GM12878 (cell line): ENCODE data around the gene OR5AU1. TPM values are rescaled to one million over a fixed set of nuclear protein-coding genes. Genes with fewer than 3 reads are reported as not detected.

Experiments used
- ATAC-seq: fragments of 200-7000 bp; cut with Tn5 transposase; 3 replicates; pipeline ENCODE4 v1.9.1; 2020; ENCODE audit warnings: mild to moderate bottlenecking, moderate library complexity
- BruUV-seq: library from RNA; stranded (reverse); fragments of 400-500 nt; replicated peaks from 2 replicates; lab custom pipeline; 2021; lab: Mats Ljungman, UMichigan
- CTCF ChIA-PET: fragments of 300-600 bp; sonication (Branson Sonifier 250); formaldehyde crosslinking; extraction: SDS; loops from one replicate; lab custom pipeline; 2021; ENCODE audit warnings: inconsistent platforms; lab: Yijun Ruan, JAX
- POLR2A ChIA-PET: fragments of 350-600 bp; formaldehyde crosslinking; extraction: SDS; loops from one replicate; lab custom pipeline; 2021; ENCODE audit warnings: inconsistent platforms; lab: Charles Lee
- RAD21 ChIA-PET: fragments of 300-600 bp; sonication (Branson Sonifier 250); formaldehyde crosslinking; loops from one replicate; lab custom pipeline; 2023; ENCODE audit warnings: antibody characterized with exemption; ENCODE audit not compliant: unreplicated experiment; lab: Charles Lee
- SMC1A ChIA-PET: fragments of 300-600 bp; sonication (Branson Sonifier 250); formaldehyde crosslinking; loops from one replicate; lab custom pipeline; 2023; ENCODE audit not compliant: unreplicated experiment, uncharacterized antibody; lab: Charles Lee
- DNase-seq: peaks from one replicate; pipeline ENCODE4 v3.0.0-alpha.2; 2011; ENCODE audit warnings: low read depth, low spot score
- FAIRE-seq: peaks from 3 replicates; lab custom pipeline; 2011; peaks lifted over from hg19 to GRCh38; lab: Jason Lieb, UNC
- H2AFZ ChIP-seq: 2 replicates; pipeline ENCODE4 v1.6.0; 2011; ENCODE audit warnings: low read depth, low read length, control low read depth; ENCODE audit not compliant: control insufficient read depth
- H3K27ac ChIP-seq: 2 replicates; pipeline ENCODE4 v1.5.1; 2011; ENCODE audit warnings: control low read depth; ENCODE audit not compliant: control insufficient read depth, insufficient read depth
- H3K27me3 ChIP-seq, 2 experiments: replicated peaks in 1 of 2; 2 replicates each; pipeline versions ENCODE4 v1.6.0 to v1.6.1; 2011; ENCODE audit warnings: low read length in 1 of 2; ENCODE audit not compliant: control insufficient read depth in 2 of 2, insufficient read depth in 2 of 2
- H3K36me3 ChIP-seq, 2 experiments: 2 replicates each; pipeline ENCODE4 v1.5.1; 2011; ENCODE audit warnings: low read length in 1 of 2; ENCODE audit not compliant: control insufficient read depth in 2 of 2, insufficient read depth in 2 of 2
- H3K4me1 ChIP-seq: 2 replicates; pipeline ENCODE4 v1.6.1; 2011; ENCODE audit warnings: mild to moderate bottlenecking, low read length, moderate library complexity, mixed read lengths; ENCODE audit not compliant: control insufficient read depth, insufficient read depth
- H3K4me2 ChIP-seq: 2 replicates; pipeline ENCODE4 v1.6.0; 2011; ENCODE audit warnings: control low read depth; ENCODE audit not compliant: control insufficient read depth, insufficient read depth
- H3K4me3 ChIP-seq: fragments of 200-600 bp; sonication (generic); 2 replicates; pipeline ENCODE4 v1.5.1; 2016
- H3K79me2 ChIP-seq: 2 replicates; pipeline ENCODE4 v1.6.0; 2011; ENCODE audit warnings: low read length; ENCODE audit not compliant: control insufficient read depth, insufficient read depth
- H3K9ac ChIP-seq: 2 replicates; pipeline ENCODE4 v1.8.0; 2011; ENCODE audit warnings: low read length, control low read depth, mixed read lengths; ENCODE audit not compliant: control insufficient read depth, insufficient read depth
- H3K9me3 ChIP-seq: replicated peaks from 3 replicates; pipeline ENCODE4 v1.5.1; 2011; ENCODE audit warnings: mild to moderate bottlenecking, low read length; ENCODE audit not compliant: control insufficient read depth, insufficient read depth
- H4K20me1 ChIP-seq: 2 replicates; pipeline ENCODE4 v1.6.0; 2011; ENCODE audit not compliant: control insufficient read depth, insufficient read depth
- ASH2L ChIP-seq: fragments of 300-600, 200-600 bp; sonication (generic); IDR thresholded peaks from 2 replicates; pipeline ENCODE4 v1.6.1; 2017; ENCODE audit warnings: low read depth, mild to moderate bottlenecking, borderline replicate concordance
- CBX3 ChIP-seq: fragments of 200-600 bp; sonication (generic); IDR thresholded peaks from 2 replicates; pipeline ENCODE4 v1.6.1; 2016; ENCODE audit warnings: low read depth, borderline replicate concordance
- CREB1 ChIP-seq: IDR thresholded peaks from 2 replicates; pipeline ENCODE4 v1.6.1; 2012; ENCODE audit warnings: low read depth, mild to moderate bottlenecking, inconsistent platforms
- HDAC2 ChIP-seq: fragments of 200-600 bp; sonication (generic); IDR thresholded peaks from 2 replicates; pipeline ENCODE4 v1.6.1; 2017
- HDAC6 ChIP-seq: fragments of 200-600 bp; sonication (generic); IDR thresholded peaks from one replicate; pipeline ENCODE4 v1.8.0; 2017; ENCODE audit warnings: antibody characterized with exemption; ENCODE audit not compliant: unreplicated experiment
- IRF4 ChIP-seq: IDR thresholded peaks from 2 replicates; pipeline ENCODE4 v1.6.1; 2011; ENCODE audit warnings: low read depth, low read length
- TAF1 ChIP-seq: IDR thresholded peaks from 2 replicates; pipeline ENCODE4 v1.6.1; 2011; ENCODE audit warnings: mild to moderate bottlenecking, low read depth, low read length, borderline replicate concordance
- YBX1 ChIP-seq: fragments of 450-650 bp; IDR thresholded peaks from 2 replicates; pipeline ENCODE4 v1.6.1; 2016; ENCODE audit warnings: antibody characterized with exemption
- WGBS: methylation state at CpG from one replicate; pipeline ENCODE4 v1.1.6; 2016; ENCODE audit warnings: low lambda C conversion rate; ENCODE audit not compliant: insufficient replicate concordance, insufficient coverage; ENCODE audit errors: missing lambda C conversion rate; 5-methylcytosine and 5-hydroxymethylcytosine counted together
- in situ Hi-C: fragments of 300-500 bp; cut with MboI; formaldehyde crosslinking; loops from 9 replicates; pipeline ENCODE4 v1.14.3; 2018; ENCODE audit warnings: mixed read lengths
- intact Hi-C: fragments of 100-400 bp; cut with micrococcal nuclease; formaldehyde crosslinking; loops from one replicate; pipeline ENCODE4 v1.14.2; 2022; ENCODE audit not compliant: unreplicated experiment
- polyA plus RNA-seq, 11 experiments: library from polyadenylated mRNA; depleted of rRNA in 4 of 11; unstranded in 6 of 11; stranded (reverse) in 5 of 11; fragments of >200 nt; fragmentation: Nextera tagmentation in 4 of 11; fragmentation: Illumina TruSeq in 1 of 11; extraction: Ambion mirVana in 4 of 11; extraction: Trizol in 1 of 11; gene quantifications; 1 replicate in 1 of 11; 2 replicates in 10 of 11; pipeline versions ENCODE4 v1.2.1 to v1.2.3, GENCODE V29; 2011 to 2016; ENCODE audit warnings: inconsistent platforms in 2 of 11, missing spikeins in 2 of 11, low read depth in 1 of 11
- total RNA-seq, 4 experiments: library from RNA; depleted of rRNA in 3 of 4; stranded (reverse); fragments of >200 nt in 3 of 4; fragmentation: Illumina TruSeq in 1 of 4; extraction: Trizol in 1 of 4; gene quantifications; 2 replicates each; pipeline versions ENCODE4 v1.2.1 to v1.2.3, GENCODE V29; 2013 to 2021
- TF ChIP-seq, protein P1 (sequence below), 3 experiments: IDR thresholded peaks in 2 of 3; conservative IDR thresholded peaks in 1 of 3; 2 replicates each; pipeline ENCODE4 v1.5.1; 2011; ENCODE audit warnings: low read depth in 3 of 3, low read length in 3 of 3, mild to moderate bottlenecking in 3 of 3, control low read depth in 2 of 3, moderate library complexity in 2 of 3, inconsistent platforms in 1 of 3, mixed read lengths in 1 of 3; ENCODE audit not compliant: control insufficient read depth in 2 of 3, insufficient read depth in 1 of 3; ENCODE audit errors: extremely low read depth in 1 of 3

Gene OR5AU1
- total and polyA plus RNA-seq, 10 of the 15 experiments (the other 5 are each of a cell fraction or from before 2014, with no cell fraction given) = not detected

- TF ChIP-seq, protein P1, sequence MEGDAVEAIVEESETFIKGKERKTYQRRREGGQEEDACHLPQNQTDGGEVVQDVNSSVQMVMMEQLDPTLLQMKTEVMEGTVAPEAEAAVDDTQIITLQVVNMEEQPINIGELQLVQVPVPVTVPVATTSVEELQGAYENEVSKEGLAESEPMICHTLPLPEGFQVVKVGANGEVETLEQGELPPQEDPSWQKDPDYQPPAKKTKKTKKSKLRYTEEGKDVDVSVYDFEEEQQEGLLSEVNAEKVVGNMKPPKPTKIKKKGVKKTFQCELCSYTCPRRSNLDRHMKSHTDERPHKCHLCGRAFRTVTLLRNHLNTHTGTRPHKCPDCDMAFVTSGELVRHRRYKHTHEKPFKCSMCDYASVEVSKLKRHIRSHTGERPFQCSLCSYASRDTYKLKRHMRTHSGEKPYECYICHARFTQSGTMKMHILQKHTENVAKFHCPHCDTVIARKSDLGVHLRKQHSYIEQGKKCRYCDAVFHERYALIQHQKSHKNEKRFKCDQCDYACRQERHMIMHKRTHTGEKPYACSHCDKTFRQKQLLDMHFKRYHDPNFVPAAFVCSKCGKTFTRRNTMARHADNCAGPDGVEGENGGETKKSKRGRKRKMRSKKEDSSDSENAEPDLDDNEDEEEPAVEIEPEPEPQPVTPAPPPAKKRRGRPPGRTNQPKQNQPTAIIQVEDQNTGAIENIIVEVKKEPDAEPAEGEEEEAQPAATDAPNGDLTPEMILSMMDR (IDR thresholded peaks at IDR 0.05 in 2 of 3, conservative IDR thresholded peaks at IDR 0.05 in 1 of 3; ENCODE audit: control insufficient read depth in 2 of 3, extremely low read depth in 1 of 3, insufficient read depth in 1 of 3, low read depth in 3 of 3, low read length in 3 of 3) = no peak
Measured at GRCh38 chr14:21194597-21194996, 38.7 kb upstream of the OR5AU1 start (continued).

- Histone ChIP-seq H3K4me2 (no peak overlapping the region), H3K27me3 (no peaks in the 10 kb centered on the region), H4K20me1 (no peaks in the 10 kb centered on the region), H3K9me3 (no peaks in the 10 kb centered on the region), H3K27ac (no peak overlapping the region), H3K79me2 (no peaks in the 10 kb centered on the region), H3K36me3 (no peaks in the 10 kb centered on the region), H2AFZ (no peak overlapping the region), H3K4me1 (peaks cover 4% of the 10 kb centered on the region; the same call in 1 of the 2 replicates), H3K4me3 (no peak overlapping the region), H3K9ac (no peak overlapping the region)
- WGBS = 64% methylated on average over 7 of the region's 7 CpGs
- RAD21 ChIA-PET = interaction anchor here (1.4 to 1.5 kb wide), 2 partner anchors 14 to 115 kb away, joined by 3 read pairs; no protein-coding TSS in a partner anchor
- ATAC-seq (no peak), FAIRE-seq (no peak), DNase-seq (no peak)
- POLR2A ChIA-PET = interaction anchor here (0.7 kb wide), 2 partner anchors 10 to 33 kb away, joined by 3 to 5 read pairs; no protein-coding TSS in a partner anchor
- SMC1A ChIA-PET = interaction anchor here (0.7 to 0.9 kb wide), 3 partner anchors 16 to 388 kb away, joined by 3 to 4 read pairs (median 3); no protein-coding TSS in a partner anchor
- BruUV-seq = no TSS peak
- intact Hi-C loops (no loop called here), in situ Hi-C loops (no loop called here)
- TF ChIP-seq IRF4 (no peak), CBX3 (no peak), ASH2L (no peak), HDAC6 (no peak), CREB1 (no peak), YBX1 (no peak), HDAC2 (no peak), TAF1 (no peak)
- CTCF ChIA-PET = interaction anchor here (1.4 kb wide), 1 partner anchor 179 kb away, joined by 3 read pairs; no protein-coding TSS in a partner anchor
Measured at GRCh38 chr14:21192875-21193535, 37.1 kb upstream of the OR5AU1 start.
